Measurements from ENCODE around the gene CAPZB.

DNA sequence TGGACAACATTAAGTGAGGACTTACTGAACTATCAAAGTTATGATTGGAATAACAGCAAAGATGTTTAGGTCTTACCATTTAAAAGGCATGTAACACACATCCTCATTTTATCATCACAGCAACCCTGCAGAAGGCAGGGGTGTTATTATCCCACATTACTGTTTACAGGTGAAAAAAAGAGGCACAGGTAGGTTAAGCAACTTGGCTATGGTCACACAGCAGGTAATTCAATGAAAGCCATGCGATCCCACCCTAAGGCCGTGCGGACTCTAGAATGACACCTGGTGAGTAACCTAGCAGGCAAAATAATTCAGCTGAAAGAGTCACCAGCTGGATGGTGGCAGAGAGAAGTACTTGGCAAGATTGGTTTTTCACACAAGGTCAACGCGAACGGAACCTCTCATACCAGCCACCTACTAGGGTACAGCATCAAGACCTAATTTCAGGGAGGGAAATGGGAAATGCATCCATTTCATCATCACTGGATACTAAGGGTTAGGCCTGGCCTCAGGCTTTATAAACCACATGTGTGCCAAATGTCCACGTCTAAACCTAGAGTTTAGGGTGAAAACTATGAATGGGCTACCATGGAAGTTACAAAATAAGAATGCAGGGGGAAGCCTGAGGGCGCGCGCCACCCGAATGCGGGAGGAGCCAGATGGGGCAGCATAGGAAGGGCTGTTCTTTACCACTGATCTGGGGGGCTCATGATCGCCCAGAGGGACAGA, 88.0 kb downstream of the CAPZB start:
- TF ChIP-seq, protein P1, sequence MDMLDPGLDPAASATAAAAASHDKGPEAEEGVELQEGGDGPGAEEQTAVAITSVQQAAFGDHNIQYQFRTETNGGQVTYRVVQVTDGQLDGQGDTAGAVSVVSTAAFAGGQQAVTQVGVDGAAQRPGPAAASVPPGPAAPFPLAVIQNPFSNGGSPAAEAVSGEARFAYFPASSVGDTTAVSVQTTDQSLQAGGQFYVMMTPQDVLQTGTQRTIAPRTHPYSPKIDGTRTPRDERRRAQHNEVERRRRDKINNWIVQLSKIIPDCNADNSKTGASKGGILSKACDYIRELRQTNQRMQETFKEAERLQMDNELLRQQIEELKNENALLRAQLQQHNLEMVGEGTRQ (IDR thresholded peaks at IDR 0.05): no peak
- TF ChIP-seq MAZ (IDR thresholded peaks at IDR 0.05; ENCODE audit: borderline replicate concordance, low read depth, low read length) (no peak), RCOR1 (IDR thresholded peaks at IDR 0.05; ENCODE audit: low read depth, low read length) (no peak), RAD21 (conservative IDR thresholded peaks at IDR 0.05 in 1 of 2, IDR thresholded peaks at IDR 0.05 in 1 of 2) (no peak), PBX3 (IDR thresholded peaks at IDR 0.05) (no peak), NFE2L2 (conservative IDR thresholded peaks at IDR 0.05; ENCODE audit: low read length) (no peak), NR3C1 (IDR thresholded peaks at IDR 0.05) (no peak), NPAS2 (CRISPR knock-in tag; IDR thresholded peaks at IDR 0.05; ENCODE audit: borderline replicate concordance) (no peak), CEBPB (IDR thresholded peaks at IDR 0.05) (no peak), POLR2AphosphoS2 (conservative IDR thresholded peaks at IDR 0.05; ENCODE audit: low read length) (no peak)
- TF ChIP-seq, protein P2, sequence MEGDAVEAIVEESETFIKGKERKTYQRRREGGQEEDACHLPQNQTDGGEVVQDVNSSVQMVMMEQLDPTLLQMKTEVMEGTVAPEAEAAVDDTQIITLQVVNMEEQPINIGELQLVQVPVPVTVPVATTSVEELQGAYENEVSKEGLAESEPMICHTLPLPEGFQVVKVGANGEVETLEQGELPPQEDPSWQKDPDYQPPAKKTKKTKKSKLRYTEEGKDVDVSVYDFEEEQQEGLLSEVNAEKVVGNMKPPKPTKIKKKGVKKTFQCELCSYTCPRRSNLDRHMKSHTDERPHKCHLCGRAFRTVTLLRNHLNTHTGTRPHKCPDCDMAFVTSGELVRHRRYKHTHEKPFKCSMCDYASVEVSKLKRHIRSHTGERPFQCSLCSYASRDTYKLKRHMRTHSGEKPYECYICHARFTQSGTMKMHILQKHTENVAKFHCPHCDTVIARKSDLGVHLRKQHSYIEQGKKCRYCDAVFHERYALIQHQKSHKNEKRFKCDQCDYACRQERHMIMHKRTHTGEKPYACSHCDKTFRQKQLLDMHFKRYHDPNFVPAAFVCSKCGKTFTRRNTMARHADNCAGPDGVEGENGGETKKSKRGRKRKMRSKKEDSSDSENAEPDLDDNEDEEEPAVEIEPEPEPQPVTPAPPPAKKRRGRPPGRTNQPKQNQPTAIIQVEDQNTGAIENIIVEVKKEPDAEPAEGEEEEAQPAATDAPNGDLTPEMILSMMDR (IDR thresholded peaks at IDR 0.05): no peak
- TF ChIP-seq, protein P3, sequence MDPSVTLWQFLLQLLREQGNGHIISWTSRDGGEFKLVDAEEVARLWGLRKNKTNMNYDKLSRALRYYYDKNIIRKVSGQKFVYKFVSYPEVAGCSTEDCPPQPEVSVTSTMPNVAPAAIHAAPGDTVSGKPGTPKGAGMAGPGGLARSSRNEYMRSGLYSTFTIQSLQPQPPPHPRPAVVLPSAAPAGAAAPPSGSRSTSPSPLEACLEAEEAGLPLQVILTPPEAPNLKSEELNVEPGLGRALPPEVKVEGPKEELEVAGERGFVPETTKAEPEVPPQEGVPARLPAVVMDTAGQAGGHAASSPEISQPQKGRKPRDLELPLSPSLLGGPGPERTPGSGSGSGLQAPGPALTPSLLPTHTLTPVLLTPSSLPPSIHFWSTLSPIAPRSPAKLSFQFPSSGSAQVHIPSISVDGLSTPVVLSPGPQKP (IDR thresholded peaks at IDR 0.05; ENCODE audit: low read depth, low read length): no peak

All from A549 (cell line).